Muscle of back (tissue), 11 donors: ENCODE measurements around the gene KCTD6. TPM values are rescaled to one million over a fixed set of nuclear protein-coding genes. Genes with fewer than 3 reads are reported as not detected.
"Not testable (repeated sequence)": the region's sequence is repeated elsewhere in the genome, so short reads cannot be mapped to it uniquely, and the experiment has no call there.

Experiments used
- DNase-seq, 3 donors: peaks; one replicate each; pipeline versions ENCODE4 v3.0.0 to v3.0.0-alpha.2; 2013
- polyA plus RNA-seq, 10 donors: library from polyadenylated mRNA; unstranded; fragments of 120-200 nt; gene quantifications; one replicate each; pipeline ENCODE4 v1.2.1, GENCODE V29; 2013; ENCODE audit not compliant: insufficient read length in 10 of 10

The KCTD6 gene
- polyA plus RNA-seq, 10 donors: 9.5 to 15.4 (median 13.4) TPM

- DNase-seq: no peak
These were observed 30.2 kb downstream of the KCTD6 start for GRCh38 chr3:58521917-58522631.

DNA sequence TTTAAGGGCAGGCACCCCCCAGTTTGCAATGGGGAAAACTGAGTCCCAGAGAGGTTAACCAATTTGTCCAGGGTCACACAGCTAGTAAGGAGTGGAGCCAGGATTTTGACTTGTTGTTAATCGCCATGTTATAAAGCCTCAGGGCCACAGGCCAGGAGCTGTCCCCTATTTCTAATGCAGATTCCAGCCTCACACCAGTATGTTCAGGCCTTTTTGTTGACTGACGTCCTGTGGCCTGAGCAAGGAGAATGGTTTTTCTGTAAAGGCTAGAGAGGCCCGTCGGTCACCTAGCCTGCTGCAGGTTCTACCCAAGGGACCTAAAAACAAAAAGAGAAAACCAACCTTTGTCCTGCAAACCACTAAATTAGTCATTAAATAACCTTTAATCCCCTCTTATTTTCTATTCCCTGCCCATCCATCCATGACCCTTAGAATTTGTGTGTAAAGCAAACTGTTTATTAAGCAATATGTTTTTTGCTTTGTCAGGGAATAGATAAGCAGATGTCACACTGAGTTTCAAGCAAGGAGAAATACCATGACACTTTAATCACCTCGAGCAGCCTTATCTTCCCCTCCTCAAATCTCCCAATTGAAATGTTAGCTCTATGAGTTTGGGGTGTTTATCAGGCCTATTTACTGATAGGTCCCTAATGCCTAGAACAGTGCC lies 31.0 kb downstream of the KCTD6 start:
- DNase-seq: no peak

GRCh38 chr3:58524326-58524888 lies 32.5 kb downstream of the KCTD6 start:
- DNase-seq: no peak

GRCh38 chr3:58526515-58526957 lies 34.6 kb downstream of the KCTD6 start:
- DNase-seq: peak in 1 of 3 donors; percentile 65

DNA sequence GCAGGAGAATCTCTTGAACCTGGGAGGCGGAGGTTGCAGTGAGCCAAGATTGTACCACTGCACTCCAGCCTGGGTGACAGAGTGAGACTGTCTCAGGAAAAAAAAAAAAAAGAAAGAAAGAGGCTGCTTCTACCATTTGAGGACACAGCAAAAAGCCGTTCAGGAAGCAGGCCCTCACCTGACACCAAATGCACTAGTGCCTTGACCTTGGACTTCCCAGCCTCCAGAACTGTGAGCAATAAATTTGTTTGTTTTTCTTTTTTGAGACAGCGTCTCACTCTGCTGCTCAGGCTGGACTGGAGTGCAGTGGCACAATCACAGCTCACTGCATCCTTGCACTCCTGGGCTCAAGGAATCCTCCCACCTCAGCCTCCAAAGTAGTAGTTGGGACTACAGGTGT lies 35.5 kb downstream of the KCTD6 start:
- DNase-seq: not testable (repeated sequence)

- DNase-seq: peak; percentile 24 to 36 (median 29)
These were observed 36.7 kb downstream of the KCTD6 start for GRCh38 chr3:58528629-58529028.

GRCh38 chr3:58529516-58530353 lies 37.8 kb downstream of the KCTD6 start:
- peak in 2 of 3 donors; percentile 35 to 59 for DNase-seq

DNA sequence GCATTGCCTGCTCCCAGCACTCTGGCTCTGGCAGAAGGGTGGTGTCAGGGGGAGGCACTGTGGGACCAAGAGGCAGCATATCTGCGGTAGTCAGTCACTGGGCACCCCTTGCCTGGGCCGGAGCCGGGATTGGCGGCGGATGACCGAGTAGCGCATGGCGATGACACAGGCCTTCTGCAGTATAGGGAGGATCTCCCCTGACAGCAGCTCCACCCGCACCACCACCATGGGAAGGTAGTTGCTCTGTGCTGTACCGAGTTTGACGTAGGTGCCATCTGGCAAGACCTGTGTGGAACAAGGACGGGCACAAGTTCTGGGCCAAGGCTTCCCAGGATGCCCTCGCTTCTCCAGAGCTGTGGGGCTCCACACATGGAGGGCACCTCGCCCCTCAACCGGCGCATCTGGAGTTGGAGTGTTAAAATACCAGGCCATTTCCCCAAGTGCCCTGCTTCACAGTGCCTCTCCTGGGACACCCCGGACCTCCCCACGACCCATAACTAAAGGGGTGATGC lies 38.5 kb downstream of the KCTD6 start:
- no peak for DNase-seq

DNA sequence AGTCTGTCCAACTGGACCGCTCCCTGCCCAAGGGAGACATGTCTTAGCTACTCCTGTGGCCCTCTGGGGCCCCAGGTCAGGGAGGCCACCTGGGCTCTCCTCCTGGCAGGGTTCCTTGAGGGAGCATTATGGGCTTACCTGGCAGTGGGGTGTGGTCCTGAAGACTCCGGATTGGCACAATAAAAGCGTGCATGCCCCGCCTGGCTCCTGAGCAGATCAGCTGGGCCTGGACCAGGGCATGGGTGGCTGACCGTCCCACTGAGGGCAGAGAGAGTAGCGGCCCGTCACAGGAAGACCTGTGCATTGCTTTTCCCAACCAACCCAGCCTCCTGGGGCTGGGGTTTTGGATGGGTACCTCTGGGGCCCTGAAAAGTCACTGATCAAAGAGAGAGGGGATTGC lies 39.7 kb downstream of the KCTD6 start:
- no peak for DNase-seq

DNA sequence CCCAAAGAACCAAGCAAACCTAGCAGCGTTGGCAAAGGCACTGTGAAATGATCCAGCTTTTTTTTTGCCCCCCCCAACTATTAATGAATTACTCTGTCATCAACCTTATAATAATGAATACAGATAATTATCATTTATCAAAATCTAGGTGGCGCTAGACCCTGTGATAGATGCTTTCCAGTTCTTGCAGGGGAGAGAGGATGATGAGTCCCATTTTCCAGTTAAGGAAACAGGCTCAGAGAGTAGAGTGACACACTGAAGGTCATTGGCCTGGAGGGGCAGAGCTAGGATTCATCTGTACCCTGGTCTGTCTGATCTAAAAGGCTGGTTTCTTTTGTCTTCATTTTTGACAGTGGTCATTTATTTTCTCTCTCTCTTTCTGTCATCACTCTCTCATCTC lies 40.1 kb downstream of the KCTD6 start:
- DNase-seq: no peak

DNA sequence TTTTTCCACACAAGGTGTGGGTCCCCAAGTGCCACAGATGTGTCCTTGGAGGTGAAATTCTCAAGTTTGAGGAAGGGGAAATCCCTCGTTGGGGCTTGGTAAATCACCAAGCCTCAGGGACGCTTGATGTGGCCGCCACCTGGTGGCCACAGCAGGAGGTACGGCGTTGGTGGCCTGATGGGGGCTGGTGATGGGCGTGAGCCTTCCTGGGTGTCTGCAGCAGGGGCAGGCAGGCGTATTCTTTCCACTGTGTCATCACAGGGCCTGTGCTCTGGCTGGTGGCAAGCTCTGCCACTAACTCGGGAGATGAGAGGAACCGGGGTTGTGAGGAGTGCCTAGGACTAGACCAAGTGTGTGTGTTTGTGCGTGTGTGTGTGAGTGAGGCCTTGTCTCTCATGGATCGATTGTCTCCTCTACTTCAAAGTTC lies 40.9 kb downstream of the KCTD6 start:
- peak; percentile 52 to 79 (median 68) for DNase-seq

DNA sequence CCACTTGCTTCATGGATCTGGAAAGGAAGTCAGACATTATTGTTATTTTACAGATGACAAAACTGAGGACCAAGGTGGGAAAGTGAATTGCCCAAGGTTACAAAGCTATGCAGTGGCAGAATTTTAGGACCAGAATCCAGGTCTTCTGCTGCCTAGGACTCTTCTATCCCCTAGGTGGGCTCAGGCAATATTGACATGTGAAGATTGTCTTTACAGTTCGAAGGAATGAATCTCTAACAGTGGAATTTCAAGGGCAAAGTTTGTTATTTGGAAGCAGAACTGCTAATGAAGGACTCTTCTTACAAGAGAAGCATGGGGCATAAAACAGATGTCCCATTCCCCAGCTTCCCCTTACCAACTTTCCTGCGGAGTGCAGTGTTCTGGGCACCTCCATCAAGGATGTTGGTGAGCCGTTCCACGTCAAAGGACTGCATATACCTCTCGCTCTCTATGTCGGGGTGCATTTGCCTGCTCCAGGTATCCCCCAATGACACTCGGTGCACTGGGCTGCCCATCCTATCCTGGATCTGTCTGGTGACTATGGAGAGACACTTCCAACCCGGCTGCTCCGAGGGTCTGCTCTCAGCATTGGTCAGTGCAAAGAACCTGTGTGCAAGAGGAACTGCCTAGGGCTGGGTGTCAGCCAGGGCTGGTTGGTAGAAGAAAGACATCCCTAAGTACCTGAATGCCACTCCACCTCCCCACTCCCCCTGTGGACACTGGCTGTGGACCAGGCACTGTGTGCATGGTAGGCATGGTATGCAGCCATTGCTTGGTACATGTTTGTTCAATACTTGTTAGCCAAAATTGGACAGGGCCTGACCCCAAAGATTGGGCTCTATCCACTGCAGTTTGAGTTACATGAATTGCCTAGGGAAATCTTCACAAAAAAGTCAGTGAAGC lies 42.9 kb downstream of the KCTD6 start:
- DNase-seq: no peak

DNA sequence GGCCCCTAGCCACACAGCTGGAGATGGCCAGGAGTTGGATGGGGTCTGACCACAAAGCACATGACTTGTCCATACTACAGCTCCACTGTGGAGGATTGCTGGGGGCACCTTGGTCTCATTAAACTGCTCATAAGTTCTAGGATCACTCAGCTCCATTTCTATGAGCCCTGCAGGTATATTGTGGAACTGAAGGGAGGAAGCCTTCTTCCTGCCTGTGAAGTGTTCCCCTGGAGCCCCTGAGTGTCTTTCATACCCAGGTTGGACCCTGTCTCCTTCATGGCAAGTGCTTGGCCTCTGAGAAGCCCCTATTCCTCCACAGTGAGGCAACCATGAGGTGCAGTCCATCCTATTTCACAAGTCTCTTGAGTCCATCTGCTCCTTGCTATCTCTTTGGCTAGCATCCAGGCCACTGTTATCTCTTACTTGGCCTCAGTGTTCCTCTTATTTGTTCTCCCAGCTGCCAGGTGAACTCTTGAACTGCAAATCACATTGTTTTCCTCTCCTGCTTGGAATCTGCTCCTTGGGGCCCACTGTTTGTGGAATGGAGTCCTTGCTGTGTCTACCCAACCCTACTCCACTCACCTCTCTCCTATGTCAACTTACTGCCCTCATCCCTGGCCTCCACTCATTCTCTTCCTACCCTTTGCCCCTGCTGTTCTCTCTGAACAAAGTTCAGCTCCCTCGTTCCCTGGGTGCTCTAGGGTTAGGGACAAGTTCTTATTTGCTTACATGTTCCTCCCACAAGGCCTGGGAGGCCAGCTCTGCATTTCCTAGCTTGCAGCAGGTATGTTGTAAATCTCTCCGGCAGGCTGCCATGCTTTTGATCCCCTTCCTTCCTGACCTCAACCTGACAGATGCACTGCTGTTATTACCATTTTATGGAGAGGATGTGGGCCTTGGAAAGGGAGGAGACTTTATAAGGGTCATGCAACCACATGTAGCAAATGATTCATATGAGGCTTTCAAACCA lies 43.9 kb downstream of the KCTD6 start:
- peak in 1 of 3 donors; percentile 29 for DNase-seq

DNA sequence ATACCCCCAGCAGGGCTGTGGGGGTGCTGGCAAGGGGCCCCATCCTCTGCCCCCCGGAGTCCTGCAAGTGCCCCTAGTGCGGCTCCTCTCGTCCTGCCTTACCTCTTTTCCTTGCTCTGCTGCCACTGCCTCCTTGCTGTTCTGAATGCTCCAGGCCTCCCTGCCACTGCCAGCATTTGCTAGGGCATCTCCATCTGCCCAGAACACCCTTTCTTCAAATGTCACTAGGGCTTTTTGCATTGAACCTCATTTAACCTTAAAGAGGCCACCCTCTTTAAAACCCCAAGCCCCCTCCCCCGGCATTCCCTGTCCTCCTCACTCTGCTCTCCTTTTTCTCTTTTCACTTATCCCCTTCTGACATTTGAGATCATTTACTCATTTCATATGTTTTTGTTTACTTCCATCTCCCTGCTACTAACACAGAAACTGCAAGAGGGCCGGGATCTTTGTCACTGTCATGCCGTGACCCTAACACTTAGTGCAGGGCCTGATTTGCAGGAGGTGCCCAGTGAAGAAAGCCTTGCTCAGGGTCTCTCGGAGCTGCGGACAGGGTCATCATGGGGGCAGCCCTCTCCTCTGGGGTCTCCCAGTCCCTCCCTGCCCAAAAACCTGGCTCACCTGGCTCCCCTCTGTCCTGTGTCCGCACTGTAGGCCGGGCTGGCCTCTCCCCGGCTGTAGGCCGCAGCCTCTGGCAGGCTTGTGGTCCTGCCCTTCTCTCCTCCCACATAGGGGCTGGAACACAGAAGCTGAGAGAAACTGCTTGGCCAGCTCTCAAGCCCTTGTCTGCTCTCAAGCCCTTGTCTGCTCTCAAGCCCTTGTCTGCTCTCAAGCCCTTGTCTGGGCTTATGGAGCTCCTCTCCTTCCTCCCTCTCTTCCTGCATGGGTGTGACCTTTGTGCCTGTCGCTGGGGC lies 44.9 kb downstream of the KCTD6 start, which contains the start of gene ACOX2:
Gene ACOX2, minus strand, starts transcription at position 690 of the 911 bp plus-strand sequence. CDS start 2,084 bp downstream, outside the sequence.
- peak; percentile 73 to 95 (median 89) for DNase-seq

DNA sequence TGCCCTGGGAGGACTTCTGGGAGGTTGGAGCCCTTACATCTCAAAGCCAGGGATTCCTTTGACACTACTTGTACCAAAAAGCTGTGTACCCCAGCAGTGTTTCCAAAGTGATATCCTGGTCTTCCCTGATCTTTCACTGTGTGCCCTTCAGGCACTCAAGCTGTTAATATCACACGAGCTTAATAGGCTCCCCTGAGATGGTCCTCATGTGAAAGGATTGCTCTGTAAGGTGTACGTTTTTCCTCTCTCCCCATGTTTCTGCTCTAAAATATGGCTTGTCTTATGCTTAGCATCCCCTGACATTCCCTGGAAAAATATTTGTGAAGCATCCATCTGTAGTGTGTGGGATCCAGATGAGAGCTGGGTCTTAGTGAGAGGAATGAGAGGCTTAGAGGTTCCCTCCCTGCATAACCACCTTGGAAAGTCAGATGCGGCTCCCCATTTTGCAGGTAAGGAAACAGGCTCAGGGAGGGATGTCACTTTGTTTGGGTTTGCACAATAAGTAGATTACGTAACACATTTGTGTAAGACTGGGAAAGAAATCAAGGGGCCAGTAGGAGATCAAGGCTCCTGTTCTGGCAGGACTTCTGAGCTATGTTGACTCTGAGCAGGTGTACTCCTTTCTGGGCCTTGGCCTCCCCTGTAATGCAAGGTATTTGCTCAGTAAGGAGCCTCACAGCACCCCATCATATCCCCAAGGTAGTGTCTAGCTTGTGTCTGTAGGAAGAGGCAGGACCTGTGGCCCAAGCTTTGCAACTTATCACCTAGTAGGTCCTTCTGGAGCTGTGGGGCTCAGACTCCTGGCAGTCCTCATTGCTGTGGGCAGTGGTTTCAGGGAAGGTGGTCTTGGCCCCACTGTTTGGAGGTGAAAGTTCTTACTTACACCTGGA lies 45.8 kb downstream of the KCTD6 start:
- no peak for DNase-seq

DNA sequence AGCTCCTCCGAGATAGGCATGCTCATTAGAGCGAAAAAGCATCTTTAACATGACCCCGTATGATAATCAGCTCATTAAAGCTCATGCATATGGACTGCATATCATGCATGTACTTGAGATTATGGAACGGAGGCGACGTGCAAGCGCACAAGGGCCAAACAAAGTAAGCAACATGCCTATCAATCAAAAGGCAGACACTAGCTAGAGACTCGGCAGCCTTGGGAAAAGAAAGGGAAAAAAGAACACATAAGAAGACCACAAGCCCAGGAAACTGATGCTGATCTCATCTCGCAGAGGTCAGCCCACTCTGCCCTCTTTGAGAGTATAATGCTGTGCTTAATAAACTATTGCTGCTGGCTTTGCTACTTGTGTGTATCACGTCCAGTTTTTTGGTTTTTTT lies 47.7 kb downstream of the KCTD6 start:
- no peak for DNase-seq
